Measurements from ENCODE around the gene SASS6.

- no peak for TF ChIP-seq GATA3 (IDR thresholded peaks at IDR 0.05; ENCODE audit: low read depth, low read length)
- no peak for TF ChIP-seq GATA2 (IDR thresholded peaks at IDR 0.05; ENCODE audit: low read depth, low read length)
These were observed 62.4 kb downstream of the SASS6 start for GRCh38 chr1:100070201-100070939.
